HG03045 (cell line): ENCODE measurements around the gene WNT9A.
"Not testable (repeated sequence)": the region's sequence is repeated elsewhere in the genome, so short reads cannot be mapped to it uniquely, and the experiment has no call there.

Experiments used
- ATAC-seq: cut with Tn5 transposase; IDR thresholded peaks from one replicate; pipeline ENCODE4 v1.9.1; 2021; ENCODE audit warnings: mild to moderate bottlenecking, moderate library complexity; ENCODE audit not compliant: unreplicated experiment

WNT9A gene

DNA sequence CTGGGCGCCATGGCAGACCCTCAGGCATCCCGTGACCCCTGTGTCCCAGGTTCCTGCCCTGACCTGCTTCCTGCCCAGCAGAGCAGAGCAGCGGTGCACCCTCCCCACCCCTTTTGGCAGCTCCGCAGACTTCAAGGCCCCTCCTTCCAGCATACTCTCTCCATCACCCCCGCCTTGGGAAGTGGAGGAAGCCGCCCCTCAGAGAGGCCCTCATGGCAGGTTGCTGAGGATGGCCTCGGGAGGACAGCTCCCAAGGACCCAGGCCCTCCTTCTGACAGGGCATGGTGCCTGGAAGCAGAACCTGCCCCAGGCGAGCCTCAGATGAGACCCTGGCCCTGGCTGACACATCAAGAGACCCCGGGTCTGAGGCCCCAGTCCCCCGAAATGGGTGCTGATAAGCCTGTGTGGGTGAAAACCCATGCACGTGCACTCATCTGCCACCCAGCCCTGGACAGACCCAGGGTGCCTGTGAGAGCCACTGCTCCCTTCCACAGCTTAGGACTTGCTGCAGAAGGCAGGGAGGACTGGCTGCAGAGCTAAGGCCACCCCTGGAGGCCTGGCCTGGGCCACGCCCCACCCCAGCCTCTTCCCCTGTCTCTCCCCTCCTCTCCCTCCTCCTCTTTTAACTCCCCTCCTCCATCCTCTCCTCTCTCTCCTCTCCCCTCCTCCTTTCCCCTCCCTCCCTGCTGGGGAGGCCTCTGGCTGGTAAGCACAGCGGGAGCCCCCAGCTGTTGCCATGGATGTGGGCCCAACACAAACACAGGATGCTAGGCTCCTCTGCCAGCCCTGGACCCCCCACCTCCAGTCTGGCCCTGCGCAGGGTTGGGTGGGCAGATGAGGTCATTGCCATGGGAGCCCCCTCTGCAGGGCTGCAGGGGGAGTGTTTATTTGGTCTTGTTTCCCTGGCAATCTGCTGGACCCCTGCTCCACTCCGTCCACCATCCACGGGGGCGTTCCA lies 33.7 kb downstream of the WNT9A start:
- ATAC-seq = no peak

DNA sequence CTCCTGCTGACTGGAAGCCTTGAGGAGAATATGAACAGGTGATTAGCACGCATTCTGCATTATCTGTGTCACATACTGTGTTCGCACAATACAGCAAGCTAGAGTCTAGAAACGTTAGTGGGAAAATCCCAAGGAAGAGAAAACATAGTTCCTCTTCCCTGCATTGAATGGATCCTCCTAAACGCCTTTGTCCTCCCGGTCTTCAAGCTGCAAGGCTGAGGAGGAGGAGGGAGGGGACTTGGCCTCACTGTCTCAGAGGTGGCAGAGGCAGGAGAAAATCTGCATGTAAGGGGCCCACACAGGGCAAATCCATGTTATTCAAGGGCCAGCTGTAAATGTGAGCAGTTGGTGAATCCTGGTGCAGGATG lies 34.4 kb downstream of the WNT9A start:
- no peak for ATAC-seq

DNA sequence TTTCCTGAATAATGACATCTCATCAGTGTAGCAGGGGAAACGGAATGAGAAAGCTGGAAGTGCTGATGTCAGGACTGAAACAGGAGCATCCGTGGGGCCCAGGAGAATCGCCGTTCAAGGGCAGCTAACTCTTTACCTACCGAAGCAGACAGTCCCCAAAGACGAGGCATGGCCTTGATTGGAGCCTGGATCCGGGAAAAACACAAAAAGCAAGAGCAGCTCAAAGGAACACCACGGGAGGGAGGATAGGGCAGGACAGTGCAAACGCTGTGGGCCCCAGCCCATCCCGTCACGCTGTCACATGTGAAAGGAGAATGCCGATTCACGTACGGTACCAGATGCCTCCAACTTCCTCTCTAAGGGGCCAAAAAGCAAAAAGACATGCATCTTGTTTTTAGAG lies 34.9 kb downstream of the WNT9A start:
- no peak for ATAC-seq

DNA sequence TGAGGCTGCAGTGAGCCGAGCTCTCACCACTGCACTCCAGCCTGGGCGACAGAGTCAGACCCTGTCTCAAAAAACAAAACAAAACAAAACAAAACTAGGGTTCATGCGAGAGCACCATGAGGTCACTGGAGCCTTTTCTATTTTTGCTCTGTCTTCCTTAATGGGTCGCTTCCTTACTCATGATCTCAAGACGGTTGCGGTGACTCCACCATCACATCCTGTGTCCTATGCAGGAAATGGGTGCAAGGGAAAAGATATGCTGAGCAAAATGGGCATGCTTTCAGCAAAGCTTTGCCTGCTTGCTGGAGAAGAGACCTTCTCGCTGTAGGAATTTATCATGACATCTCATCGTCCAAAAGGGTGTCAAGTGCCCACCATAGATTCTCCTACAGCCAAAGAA lies 36.4 kb downstream of the WNT9A start:
- no peak for ATAC-seq

DNA sequence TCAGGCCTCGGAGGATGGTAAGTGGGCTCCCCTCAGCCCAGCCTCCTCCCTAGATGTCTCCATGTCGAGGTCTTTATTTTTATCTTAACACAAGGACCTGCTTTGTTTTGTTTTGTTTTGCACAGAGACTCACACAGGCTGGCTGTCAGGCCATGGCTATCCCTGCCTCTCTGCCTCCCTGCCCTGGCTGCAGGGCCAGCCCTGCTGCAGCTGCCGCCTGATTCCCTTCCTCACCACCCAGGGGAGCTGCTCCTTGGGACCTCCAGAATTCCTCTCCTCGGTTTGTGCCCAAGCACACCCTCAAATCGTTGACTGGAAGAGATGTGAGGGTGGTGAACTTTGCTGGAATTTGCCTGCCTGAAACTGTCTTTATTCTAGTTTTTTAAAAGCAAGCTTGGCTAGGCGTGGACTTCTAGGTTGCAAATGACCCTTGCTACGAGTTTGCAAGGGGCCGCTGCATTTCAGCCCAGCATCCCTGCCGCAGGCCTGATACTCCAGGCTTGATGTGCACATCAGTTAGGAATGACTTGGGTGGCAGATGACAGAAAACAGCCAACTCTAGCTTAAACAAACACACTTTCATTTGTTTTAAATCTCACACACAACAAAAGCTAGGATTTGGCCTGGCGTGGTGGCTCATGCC lies 37.1 kb downstream of the WNT9A start:
- ATAC-seq = no peak

DNA sequence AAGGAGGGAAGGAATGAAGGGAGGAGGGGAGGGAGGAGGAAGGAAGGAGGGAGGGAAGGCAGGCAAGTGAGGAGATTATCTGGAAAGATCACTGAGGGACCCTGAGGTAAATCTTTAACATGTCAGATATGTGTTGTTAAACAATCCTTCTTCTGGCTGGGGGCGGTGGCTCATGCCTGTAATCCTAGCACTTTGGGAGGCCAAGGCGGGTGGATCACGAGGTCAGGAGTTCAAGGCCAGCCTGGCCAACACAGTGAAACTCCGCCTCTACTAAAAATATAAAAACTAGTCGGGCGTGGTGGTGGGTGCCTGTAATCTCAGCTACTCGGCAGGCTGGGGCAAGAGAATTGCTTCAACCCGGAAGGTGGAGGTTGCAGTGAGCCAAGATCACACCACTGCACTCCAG lies 37.8 kb downstream of the WNT9A start:
- not testable (repeated sequence) for ATAC-seq

DNA sequence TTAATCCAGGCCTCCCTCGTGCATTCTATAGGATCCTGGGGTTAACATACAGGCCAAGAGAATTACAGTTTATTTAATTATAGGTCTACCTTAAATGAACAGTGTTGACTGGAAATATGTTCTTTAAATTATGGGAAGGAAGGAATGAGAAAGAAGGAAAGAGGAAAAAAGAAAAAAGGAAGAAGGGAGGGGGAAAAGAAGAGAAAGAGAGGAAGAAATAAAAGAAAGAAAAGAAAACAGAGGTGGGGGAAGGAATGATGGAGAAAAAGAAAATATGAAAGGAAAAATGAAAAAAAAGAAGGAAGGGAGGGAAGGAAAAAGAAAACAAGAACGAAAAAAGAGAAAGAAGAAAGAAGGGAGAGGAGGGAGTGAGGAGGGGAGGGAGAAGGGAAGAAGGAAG lies 38.5 kb downstream of the WNT9A start:
- ATAC-seq = no peak

DNA sequence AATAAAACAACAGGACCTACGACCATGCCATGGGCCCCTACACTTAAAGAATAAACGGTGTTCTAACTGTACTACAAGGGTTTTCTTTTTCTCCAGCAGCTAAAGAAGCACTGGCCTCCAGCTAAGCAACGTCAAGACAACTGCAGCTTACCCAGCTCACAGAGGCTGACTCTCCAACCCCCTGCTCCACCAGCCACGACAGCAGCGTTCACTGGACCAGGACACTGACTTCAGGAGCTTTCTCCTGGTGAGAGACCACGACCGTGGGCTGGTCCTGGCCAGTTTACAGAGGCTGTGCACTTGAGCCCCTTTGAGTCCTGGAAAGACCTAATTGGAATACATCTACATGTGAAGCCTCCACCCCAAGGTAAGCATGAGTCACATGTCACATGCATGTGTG lies 39.4 kb downstream of the WNT9A start:
- no peak for ATAC-seq

DNA sequence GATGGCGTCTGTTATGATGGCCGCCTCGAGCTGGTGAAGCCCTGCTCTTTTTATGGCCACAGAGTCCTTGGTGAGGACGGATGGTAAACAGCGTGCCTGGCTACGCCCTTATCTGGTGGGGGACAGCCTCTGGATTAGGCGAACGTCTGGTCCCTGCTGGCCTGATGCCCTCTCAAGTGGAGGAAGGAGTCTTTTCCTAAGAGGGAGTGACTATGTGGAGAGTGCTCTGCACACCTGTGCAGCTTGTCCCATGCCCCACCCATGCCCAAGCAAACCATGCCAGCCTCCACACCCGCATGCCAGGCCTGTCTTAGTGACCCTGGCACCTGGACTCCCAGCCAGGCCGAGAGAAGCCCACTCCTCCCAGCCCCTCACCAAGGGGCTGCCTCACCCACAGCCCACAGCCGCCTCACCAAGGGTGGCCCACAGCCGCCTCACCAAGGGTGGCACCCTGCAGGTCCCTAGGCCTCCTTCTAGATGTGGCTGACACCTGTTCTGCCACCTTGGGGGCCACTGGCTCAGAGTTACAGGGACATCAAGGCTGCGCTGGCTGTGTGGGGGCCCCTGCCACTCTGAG lies 40.2 kb downstream of the WNT9A start:
- no peak for ATAC-seq

DNA sequence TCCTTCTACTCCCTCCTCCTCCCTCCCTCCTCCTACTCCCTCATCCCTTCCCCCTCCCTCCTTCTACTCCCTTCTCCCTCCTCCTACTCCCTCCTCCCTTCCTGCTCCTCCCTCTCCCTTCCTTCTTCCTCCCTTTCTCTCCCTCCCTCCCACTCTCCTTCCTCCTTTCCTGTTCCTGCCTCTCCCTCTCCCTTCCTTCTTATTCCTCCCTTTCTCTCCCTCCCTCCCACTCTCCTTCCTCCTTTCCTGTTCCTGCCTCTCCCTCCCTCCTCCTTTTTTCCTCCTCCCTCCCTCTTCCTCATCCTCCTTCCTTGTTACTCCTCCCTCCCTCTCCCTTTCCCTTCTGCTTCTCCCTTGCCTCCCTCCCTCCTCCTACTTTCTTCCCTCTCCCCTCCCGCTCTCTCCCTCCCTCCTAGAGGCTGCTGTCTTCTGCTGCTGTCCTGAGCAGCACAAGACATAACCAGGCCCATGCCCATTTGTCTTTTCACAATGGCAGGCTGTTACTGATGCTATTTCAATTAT lies 41.1 kb downstream of the WNT9A start:
- ATAC-seq = no peak

DNA sequence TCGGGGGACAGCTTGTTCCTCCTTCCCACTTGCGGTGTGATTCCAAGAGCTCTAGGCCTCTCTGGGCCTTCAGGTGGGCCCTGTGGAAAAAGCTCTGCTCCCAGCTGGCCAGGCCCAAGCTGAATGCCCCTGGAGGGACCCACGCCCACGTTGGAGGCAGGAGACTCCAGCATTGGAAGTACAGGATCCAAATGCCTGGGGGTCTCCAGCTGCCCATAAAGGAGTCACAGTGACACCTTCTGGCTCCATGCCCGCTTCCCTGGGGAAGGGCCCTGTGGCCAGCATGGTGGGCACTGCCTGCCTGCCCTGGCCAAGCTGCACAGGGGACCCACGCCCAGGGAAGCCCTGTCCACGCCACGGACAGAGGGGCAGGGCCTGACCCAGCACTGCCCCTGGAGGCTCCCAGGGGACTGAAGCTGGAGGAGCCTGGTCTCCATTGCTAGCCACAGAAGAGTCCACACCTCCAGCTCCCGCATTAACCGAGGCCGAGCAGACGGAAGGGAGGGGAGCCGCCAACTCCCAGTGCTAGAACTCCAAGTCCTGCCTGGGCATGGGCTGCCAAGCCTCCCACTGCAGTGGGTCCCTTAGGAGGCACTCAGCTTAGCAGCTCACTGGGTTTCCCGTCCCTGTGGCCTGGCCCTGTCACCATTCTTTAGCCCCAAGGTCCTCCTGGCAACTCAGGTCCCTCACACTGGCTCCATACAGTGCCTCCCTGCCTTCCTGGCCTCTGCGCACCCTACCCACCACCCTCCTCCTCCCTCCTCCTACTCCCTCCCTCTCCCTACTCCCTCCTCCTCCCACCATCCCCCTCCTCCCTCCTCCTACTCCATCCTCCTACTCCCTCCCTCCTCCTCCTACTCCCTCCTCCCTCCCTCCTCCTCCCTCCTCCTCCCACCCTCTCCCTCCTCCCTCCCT lies 41.9 kb downstream of the WNT9A start:
- ATAC-seq = no peak

DNA sequence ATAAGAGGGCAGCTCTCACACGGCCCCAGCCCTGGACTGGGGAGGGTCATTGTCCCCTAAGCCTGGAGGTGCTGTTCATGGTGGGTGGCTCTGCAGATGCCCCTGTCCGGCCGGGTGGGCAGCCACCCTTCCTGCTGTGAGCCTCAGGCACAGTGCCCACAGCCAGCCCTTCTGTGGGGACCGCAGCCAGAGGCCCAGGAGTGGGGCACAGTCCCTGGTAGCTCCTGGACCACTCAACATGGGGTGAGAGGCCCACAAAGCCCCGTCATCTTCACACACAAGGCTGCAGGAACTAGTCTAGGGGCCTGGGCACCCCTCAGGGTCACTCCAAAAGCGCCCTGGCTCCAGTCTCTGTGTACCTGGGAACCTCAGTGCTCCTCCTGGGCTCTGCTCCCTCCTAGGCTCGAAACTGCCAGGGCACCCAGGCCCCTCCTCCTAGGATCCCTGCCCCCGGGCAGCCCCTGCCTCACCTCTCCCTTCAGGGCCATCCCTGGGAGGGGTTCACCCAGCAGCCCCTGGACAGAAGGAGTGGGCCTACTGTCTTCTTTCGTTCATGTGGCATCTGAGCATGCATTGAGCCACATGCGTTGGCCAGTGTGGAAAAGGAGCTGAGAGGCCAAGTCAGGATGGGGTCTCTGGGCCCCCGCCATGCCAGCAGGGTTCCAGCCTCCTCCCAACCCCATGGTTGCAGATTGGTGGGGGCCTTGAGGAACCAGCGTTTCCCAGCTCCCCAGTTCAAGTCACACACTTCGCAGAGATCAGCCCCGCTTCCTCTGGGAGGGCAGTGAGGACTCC lies 43.0 kb downstream of the WNT9A start:
- no peak for ATAC-seq

DNA sequence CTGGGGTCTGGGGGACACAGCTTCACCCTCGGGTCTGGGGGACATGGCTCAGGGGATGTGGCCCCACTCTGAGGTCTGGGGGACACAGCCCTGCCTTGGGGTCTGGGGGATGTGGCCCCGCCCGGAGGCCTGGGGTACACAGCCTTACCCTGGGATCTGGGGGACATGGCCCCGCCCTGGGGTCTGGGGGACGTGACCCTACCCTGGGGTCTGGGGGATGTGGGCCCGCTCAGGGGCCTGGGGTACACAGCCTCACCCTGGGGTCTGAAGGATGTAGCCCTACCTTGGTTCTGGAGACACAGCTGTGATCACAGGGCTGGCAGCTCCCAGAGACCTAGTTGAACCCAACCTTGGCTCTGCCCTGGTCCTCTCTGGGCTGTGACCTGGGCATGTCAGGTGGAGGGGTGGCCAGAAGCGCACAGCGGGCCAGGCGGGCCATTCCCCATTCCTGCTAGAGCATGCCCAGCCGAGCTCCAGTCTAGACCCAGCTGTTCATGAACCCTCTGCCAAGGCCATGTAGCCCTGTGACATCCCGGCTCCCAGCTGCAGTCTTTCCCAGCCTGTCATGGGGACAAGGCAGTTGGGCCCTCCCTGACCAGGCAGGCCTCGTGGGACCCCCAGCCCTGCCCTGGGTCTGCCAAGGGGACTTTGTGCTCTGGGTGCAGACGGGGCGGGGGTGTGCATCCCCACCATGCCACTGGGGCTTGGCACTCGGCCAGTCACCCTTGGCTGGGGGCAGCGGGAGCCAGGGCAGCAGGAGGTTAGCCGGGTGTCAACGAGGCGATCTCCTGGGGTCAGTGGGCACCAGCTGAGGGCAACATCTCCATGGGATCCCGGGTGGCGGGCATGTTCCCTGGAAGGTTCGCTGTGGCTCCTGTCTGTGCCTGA lies 43.9 kb downstream of the WNT9A start:
- no peak for ATAC-seq

DNA sequence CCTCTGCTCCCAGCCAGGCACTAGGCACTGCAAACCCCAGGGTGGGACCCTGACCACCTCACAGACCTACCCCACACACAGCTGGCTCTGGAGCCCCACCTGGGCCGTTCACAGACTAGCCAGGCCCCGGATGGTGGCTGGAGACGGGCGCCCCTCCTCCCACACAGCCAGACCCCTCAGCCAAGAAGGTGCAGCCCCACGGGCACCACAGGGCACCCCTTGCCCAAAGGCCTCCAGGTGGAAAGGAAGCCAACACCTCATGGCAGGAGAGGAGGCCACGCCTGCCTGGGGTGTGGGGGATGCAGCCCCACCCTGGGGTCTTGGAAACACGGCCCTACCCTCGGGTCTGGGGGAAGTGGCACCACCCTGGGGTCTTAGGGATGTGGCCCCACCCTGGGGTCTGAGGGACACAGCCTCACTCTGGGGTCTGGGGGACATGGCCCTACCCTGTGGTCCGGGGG lies 44.6 kb downstream of the WNT9A start:
- ATAC-seq = no peak

DNA sequence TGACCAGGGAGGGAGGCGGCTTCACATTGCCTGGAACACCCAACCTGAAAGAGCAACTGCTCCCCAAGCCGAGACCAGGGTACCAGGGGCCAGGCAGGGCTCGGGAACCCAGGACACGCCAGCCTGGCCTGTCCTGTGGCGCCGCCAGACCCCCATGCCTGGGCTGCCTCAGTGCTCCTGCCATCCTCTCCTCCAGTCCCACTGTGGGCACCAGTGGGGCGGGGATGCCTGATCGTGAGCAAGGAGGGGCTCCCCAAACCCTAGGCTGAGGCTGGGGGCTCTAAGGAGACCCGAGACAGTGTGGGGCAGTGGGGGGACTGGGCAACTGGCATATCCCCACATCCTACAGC lies 45.1 kb downstream of the WNT9A start:
- no peak for ATAC-seq

DNA sequence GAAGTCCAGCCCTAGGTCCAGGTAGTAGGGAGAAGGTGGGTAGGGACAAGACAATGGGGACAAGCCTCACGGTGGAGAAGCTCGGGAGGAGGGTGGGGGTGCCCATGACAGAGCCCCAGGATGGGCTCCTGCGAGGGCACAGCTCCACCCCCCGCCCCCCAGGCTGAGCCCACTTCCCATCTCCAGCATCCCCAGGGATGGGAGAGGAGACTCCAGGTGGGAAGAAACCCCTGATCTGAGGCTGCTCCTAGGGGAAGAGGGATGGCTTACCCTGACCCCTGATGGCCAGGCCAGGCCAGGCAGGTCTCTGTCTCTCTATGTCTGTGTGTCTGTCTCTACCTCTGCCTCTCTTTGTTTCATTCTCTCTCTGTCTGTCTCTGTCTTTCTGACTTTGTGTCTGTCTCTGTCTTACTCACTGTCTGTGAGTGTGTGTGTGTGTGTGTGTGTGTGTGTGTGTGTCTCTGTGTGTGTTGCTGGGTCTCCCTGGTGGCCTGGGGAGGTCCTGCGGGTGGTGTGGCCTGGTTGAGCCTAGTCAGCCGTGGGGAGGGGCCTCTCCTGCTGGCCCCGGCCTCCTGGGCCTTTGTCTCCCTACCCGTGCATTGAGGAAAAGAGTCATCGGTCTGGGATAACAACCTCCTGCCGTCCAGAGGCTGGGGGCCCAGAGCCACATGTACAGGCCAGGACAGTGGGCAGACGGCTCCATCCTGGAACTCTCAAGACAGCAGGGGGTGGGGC lies 45.7 kb downstream of the WNT9A start:
- no peak for ATAC-seq

DNA sequence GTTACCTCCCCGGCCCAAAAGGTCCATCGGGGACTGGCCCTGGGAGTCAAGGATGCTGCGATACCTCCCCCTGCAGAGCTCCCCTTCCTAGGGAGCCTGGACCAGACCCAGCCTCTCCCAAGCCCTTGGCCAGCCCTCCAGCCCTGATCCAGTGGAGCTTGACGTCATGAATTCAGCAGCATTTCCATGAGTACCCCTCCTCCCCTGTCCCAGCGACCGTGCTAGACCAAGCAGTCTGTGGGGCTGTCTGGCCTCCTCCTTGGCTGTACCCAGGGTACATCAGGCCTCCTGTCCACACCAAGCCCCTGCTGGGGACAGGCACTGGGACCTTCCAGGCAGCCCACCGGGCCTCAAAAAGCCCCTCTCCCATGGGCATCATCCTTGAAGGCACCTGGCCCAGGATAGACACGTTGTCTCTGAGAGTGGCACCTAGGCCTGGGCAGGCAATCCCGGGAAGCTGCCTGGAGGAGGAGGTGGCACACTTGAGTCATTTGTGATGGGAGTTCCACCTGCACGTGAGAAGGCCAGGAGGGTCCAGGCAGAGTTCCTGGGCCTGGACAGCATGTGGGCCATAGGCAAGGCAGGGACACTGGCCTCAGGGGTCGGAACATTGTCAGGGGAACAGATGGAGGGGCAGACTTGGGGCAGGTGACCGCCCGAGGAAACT lies 46.4 kb downstream of the WNT9A start:
- no peak for ATAC-seq

DNA sequence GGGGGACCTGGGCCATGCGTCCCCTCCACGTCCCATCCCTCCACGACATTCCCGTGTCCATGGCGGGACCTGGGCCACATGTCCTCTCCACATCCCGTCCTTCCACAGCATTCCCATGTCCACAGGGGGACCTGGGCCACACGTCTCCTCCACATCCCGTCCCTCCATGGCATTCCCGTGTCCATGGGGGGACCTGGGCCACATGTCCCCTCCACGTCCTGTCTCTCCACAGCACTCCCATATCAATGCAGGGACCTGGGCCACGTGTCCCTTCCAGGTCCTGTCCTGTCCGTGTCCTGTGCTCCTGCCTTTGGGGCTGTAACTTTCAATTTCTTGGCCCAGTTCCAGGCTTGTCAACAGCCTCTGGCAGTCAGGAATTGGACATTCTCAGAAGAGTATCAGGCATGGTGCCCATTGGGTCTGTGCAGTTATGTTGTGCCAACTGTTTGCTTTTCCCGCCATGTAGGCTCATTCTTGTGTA lies 47.1 kb downstream of the WNT9A start:
- ATAC-seq = no peak
